HepG2 (cell line): ENCODE data around the gene MIX23. TPM values are rescaled to one million over a fixed set of nuclear protein-coding genes. Genes with fewer than 3 reads are reported as not detected.

Source experiments
- ATAC-seq: fragments of 200-7000 bp; cut with Tn5 transposase; 3 replicates; pipeline ENCODE4 v1.9.1; 2020; ENCODE audit warnings: mild to moderate bottlenecking, moderate library complexity
- BruUV-seq: library from RNA; stranded (reverse); fragments of 400-500 nt; replicated peaks from 2 replicates; lab custom pipeline; 2021; lab: Mats Ljungman, UMichigan
- CTCF ChIA-PET: fragments of 300-600 bp; formaldehyde crosslinking; extraction: SDS; loops from one replicate; lab custom pipeline; 2021; ENCODE audit warnings: low total read pairs, inconsistent platforms, low intra/inter-chr PET ratio; lab: Yijun Ruan, JAX
- POLR2A ChIA-PET: fragments of 350-600 bp; sonication (Branson Sonifier 250); formaldehyde crosslinking; loops from one replicate; lab custom pipeline; 2020; ENCODE audit warnings: antibody characterized with exemption, inconsistent platforms; lab: Yijun Ruan, JAX
- DNase-seq: peaks from one replicate; pipeline ENCODE4 v3.0.0-alpha.2; 2015; ENCODE audit warnings: low spot score
- FAIRE-seq: peaks from 3 replicates; lab custom pipeline; 2011; peaks lifted over from hg19 to GRCh38; lab: Jason Lieb, UNC
- H2AFZ ChIP-seq: one replicate; pipeline ENCODE4 v1.6.1; 2011; ENCODE audit warnings: low read length, inconsistent platforms
- H3K27ac ChIP-seq: fragments of 300-600 bp; 3 replicates; pipeline ENCODE4 v1.8.0; 2011; ENCODE audit warnings: mixed run types, mild to moderate bottlenecking, mixed read lengths, low read length, inconsistent platforms; ENCODE audit not compliant: insufficient read depth; ENCODE audit errors: extremely low read length
- H3K27me3 ChIP-seq, 2 experiments: fragments of 200-600 bp in 1 of 2; 2 replicates in 1 of 2; 3 replicates in 1 of 2; pipeline versions ENCODE4 v1.6.0 to v1.8.0; 2011; ENCODE audit warnings: low read length in 2 of 2, mild to moderate bottlenecking in 2 of 2, moderate library complexity in 2 of 2, inconsistent platforms in 1 of 2; ENCODE audit not compliant: insufficient read depth in 2 of 2, control insufficient read depth in 1 of 2
- H3K36me3 ChIP-seq, 2 experiments: fragments of 200-600 bp in 1 of 2; replicated peaks in 1 of 2; 2 replicates in 1 of 2; 3 replicates in 1 of 2; pipeline versions ENCODE4 v1.5.1 to v1.8.0; 2011; ENCODE audit warnings: low read length in 2 of 2, inconsistent platforms in 1 of 2; ENCODE audit not compliant: insufficient read depth in 2 of 2, control insufficient read depth in 1 of 2
- H3K4me1 ChIP-seq: 2 replicates; pipeline ENCODE4 v1.5.1; 2012; ENCODE audit warnings: low read length, inconsistent platforms; ENCODE audit not compliant: insufficient read depth
- H3K4me2 ChIP-seq: 2 replicates; pipeline ENCODE4 v1.6.0; 2011; ENCODE audit warnings: low read depth, low read length, inconsistent platforms
- H3K4me3 ChIP-seq, 3 experiments: fragments of 200-600 bp in 1 of 3; sonication (generic), shearing (Covaris generic) in 1 of 3; replicated peaks in 1 of 3; 2 replicates each; pipeline ENCODE4 v1.5.1; 2011 to 2016; ENCODE audit warnings: low read length in 3 of 3, inconsistent platforms in 2 of 3, low read depth in 2 of 3, mild to moderate bottlenecking in 2 of 3, control low read depth in 1 of 3, mixed read lengths in 1 of 3; ENCODE audit not compliant: insufficient read depth in 1 of 3
- H3K79me2 ChIP-seq: one replicate; pipeline ENCODE4 v1.6.1; 2011; ENCODE audit warnings: low read length, inconsistent platforms; ENCODE audit not compliant: insufficient read depth
- H3K9ac ChIP-seq: 2 replicates; pipeline ENCODE4 v1.6.0; 2011; ENCODE audit warnings: mild to moderate bottlenecking, low read depth, low read length, inconsistent platforms; ENCODE audit not compliant: insufficient read depth
- H3K9me3 ChIP-seq: 2 replicates; pipeline ENCODE4 v1.5.1; 2012; ENCODE audit warnings: mild to moderate bottlenecking, low read length
- H4K20me1 ChIP-seq: 2 replicates; pipeline ENCODE4 v1.6.0; 2011; ENCODE audit warnings: inconsistent platforms, mild to moderate bottlenecking, low read length, moderate library complexity; ENCODE audit not compliant: insufficient read depth
- ATF1 ChIP-seq: IDR thresholded peaks from 2 replicates; pipeline ENCODE4 v1.6.1; 2016; ENCODE audit warnings: mild to moderate bottlenecking, control low read depth
- CBX5 ChIP-seq: sonication (generic); formaldehyde crosslinking; IDR thresholded peaks from 2 replicates; pipeline ENCODE4 v1.4.0; 2020; ENCODE audit warnings: missing genetic modification reagents, borderline replicate concordance
- FOXJ3 ChIP-seq: sonication (generic); formaldehyde crosslinking; IDR thresholded peaks from 2 replicates; pipeline ENCODE4 v1.4.0; 2020; ENCODE audit warnings: missing genetic modification reagents, mild to moderate bottlenecking, borderline replicate concordance
- POLR2A ChIP-seq, 2 experiments: IDR thresholded peaks; 2 replicates each; pipeline ENCODE4 v1.6.1; 2011; ENCODE audit warnings: low read depth in 2 of 2, low read length in 2 of 2, mild to moderate bottlenecking in 1 of 2, moderate library complexity in 1 of 2; ENCODE audit not compliant: insufficient read depth in 1 of 2
- POLR2G ChIP-seq: fragments of 200-400 bp; formaldehyde crosslinking; IDR thresholded peaks from 2 replicates; pipeline ENCODE4 v1.6.1; 2018; ENCODE audit warnings: mild to moderate bottlenecking, low read depth, low read length, moderate library complexity
- RBM22 ChIP-seq: fragments of 200-400 bp; formaldehyde crosslinking; optimal IDR thresholded peaks from 2 replicates; pipeline ENCODE3; 2017; ENCODE audit warnings: mild to moderate bottlenecking, low read length, moderate library complexity
- TP53 ChIP-seq: sonication (generic); formaldehyde crosslinking; conservative IDR thresholded peaks from 2 replicates; pipeline ENCODE4 v1.4.0; 2020; ENCODE audit warnings: missing genetic modification reagents
- U2AF1 ChIP-seq: fragments of 200-400 bp; formaldehyde crosslinking; optimal IDR thresholded peaks from 2 replicates; pipeline ENCODE3; 2017; ENCODE audit warnings: mild to moderate bottlenecking, low read depth, low read length
- ZBTB21 ChIP-seq: sonication (generic); formaldehyde crosslinking; IDR thresholded peaks from 2 replicates; pipeline ENCODE4 v1.4.0; 2020; ENCODE audit warnings: missing genetic modification reagents
- ZNF274 ChIP-seq: sonication (generic); formaldehyde crosslinking; IDR thresholded peaks from 2 replicates; pipeline ENCODE4 v1.5.1; 2020; ENCODE audit warnings: mild to moderate bottlenecking, missing genetic modification reagents
- ZNF749 ChIP-seq: sonication (generic); formaldehyde crosslinking; IDR thresholded peaks from 2 replicates; pipeline ENCODE4 v1.8.0; 2022; ENCODE audit warnings: mild to moderate bottlenecking, missing genetic modification reagents, moderate library complexity, borderline replicate concordance
- ZNF782 ChIP-seq: sonication (generic); formaldehyde crosslinking; IDR thresholded peaks from 2 replicates; pipeline ENCODE4 v1.4.0; 2020; ENCODE audit warnings: missing genetic modification reagents, mild to moderate bottlenecking, borderline replicate concordance
- WGBS: methylation state at CpG from one replicate; pipeline ENCODE4 v1.1.6; 2017; ENCODE audit warnings: low lambda C conversion rate; 5-methylcytosine and 5-hydroxymethylcytosine counted together
- in situ Hi-C: cut with HindIII; loops from 2 replicates; pipeline ENCODE4 v1.10.0; 2017; ENCODE audit warnings: low pct_unique_long_range_greater_than_20kb; ENCODE audit not compliant: extremely low pct_ligation_motif_present
- intact Hi-C: fragments of 100-400 bp; cut with micrococcal nuclease; formaldehyde crosslinking; loops from one replicate; pipeline ENCODE4 v1.10.0; 2022; ENCODE audit not compliant: unreplicated experiment
- polyA plus RNA-seq, 8 experiments: library from polyadenylated mRNA; depleted of rRNA in 3 of 8; stranded (reverse) in 7 of 8; unstranded in 1 of 8; fragments of >200 nt; fragmentation: Illumina TruSeq in 4 of 8; extraction: Trizol in 4 of 8; gene quantifications; 2 replicates each; pipeline versions ENCODE4 v1.2.1 to v1.2.3, GENCODE V29; 2011 to 2016; ENCODE audit warnings: low read depth in 4 of 8, missing spikeins in 1 of 8, mixed read lengths in 1 of 8; ENCODE audit not compliant: insufficient read depth in 1 of 8
- total RNA-seq, 5 experiments: library from RNA; depleted of rRNA; stranded (reverse); fragments of >200 nt; fragmentation: Illumina TruSeq; extraction: Trizol; gene quantifications; 2 replicates each; pipeline ENCODE4 v1.2.3, GENCODE V29; 2016; ENCODE audit warnings: low read depth in 1 of 5
- TF ChIP-seq, protein P1 (sequence below): IDR thresholded peaks from 2 replicates; pipeline ENCODE4 v1.6.1; 2016; ENCODE audit warnings: missing compliant biosample characterization, missing genetic modification reagents, borderline replicate concordance
- TF ChIP-seq, protein P2 (sequence below): sonication (generic); formaldehyde crosslinking; IDR thresholded peaks from 2 replicates; pipeline ENCODE4 v1.4.0; 2020; ENCODE audit warnings: missing genetic modification reagents; ENCODE audit errors: not compliant biosample characterization
- TF ChIP-seq, protein P3 (sequence below): IDR thresholded peaks from 2 replicates; pipeline ENCODE4 v1.6.1; 2016; ENCODE audit warnings: low read depth, control low read depth
- TF ChIP-seq, protein P4 (sequence below): sonication (generic); formaldehyde crosslinking; IDR thresholded peaks from 2 replicates; pipeline ENCODE4 v1.8.0; 2022; ENCODE audit warnings: mild to moderate bottlenecking, missing genetic modification reagents, moderate library complexity

Gene MIX23
- total and polyA plus RNA-seq, 2 of the 13 experiments (the other 11 are each of a cell fraction or from before 2014, with no cell fraction given), result 20.0 to 152 TPM

DNA sequence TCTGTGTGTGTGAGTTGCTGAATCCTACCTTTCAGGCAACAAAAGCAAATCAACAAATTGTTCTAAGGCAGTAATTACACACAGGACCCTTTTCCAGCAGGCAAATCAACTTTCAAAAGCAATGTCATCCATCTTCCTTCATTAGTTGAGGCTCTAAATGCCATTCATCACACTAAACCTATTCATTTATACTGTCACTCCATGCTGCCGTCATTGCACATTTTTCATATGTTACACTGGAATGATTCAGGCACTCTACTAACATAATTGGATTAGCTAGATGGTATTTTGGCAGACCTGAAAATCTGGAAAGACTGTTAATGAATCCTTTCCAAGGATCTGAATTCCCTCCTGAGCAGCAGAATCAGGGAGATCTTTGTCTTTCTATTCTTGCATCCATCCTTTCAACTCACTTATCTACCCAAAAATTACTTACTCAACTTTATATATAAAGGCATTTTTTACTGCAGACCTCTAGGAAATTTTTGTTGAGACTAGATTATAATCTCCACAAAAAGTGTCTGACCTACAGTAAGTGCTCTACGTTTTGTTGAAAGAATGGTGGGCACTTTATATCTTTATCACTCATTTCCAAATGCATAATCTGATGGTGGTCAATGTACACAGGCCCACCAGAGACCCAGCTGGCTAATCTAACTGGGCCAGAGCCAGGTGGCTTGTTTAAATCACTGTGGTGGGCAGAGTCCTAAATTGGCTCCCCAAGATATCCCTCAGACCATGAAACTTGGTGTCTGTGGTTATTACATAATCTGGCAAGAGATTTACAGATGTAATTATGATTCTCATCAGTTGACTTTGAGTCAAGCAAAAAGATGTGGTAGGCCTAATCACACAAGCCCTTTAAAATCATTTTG is 25.0 kb downstream of the MIX23 start:
- H3K27me3 ChIP-seq, result no peaks in the 10 kb centered on the region
- POLR2A ChIA-PET, result interaction anchor here (0.8 to 1.8 kb wide), 3 partner anchors 26 to 58 kb away, joined by 3 to 6 read pairs (median 5); partner anchors contain the start of genes FAM162A and WDR5B
- in situ Hi-C loops (loop anchor here (5.0 to 10.0 kb wide), 2 partner anchors 46 to 253 kb away; no protein-coding TSS in a partner anchor), intact Hi-C loops (loop anchor here (2.0 kb wide), 1 partner anchor 257 kb away; no protein-coding TSS in a partner anchor)
- no peaks in the 10 kb centered on the region for H3K79me2 ChIP-seq
- DNase-seq, result no peak
- H3K36me3 ChIP-seq, result peaks cover 7 to 19% of the 10 kb centered on the region in 2 experiments; a peak in 4 of 5 replicates
- H3K4me2 ChIP-seq, result no peak overlapping the region
- H3K9ac ChIP-seq, result no peak overlapping the region
- CTCF ChIA-PET, result no interaction called here
- no peak overlapping the region for H3K4me3 ChIP-seq
- H3K9me3 ChIP-seq, result no peaks in the 10 kb centered on the region
- peaks cover 16% of the 10 kb centered on the region for H3K4me1 ChIP-seq
- FAIRE-seq, result no peak
- no peak overlapping the region for H3K27ac ChIP-seq
- 98% methylated on average over 2 of the region's 2 CpGs for WGBS
- TF ChIP-seq, protein P1, sequence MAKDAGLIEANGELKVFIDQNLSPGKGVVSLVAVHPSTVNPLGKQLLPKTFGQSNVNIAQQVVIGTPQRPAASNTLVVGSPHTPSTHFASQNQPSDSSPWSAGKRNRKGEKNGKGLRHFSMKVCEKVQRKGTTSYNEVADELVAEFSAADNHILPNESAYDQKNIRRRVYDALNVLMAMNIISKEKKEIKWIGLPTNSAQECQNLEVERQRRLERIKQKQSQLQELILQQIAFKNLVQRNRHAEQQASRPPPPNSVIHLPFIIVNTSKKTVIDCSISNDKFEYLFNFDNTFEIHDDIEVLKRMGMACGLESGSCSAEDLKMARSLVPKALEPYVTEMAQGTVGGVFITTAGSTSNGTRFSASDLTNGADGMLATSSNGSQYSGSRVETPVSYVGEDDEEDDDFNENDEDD (CRISPR knock-in tag), result no peak
- TF ChIP-seq U2AF1, result no peak
- TF ChIP-seq POLR2A (IDR thresholded peaks at IDR 0.05; ENCODE audit: insufficient read depth in 1 of 2, low read depth in 2 of 2, low read length in 2 of 2), result 0 out of 4 replicates have a peak, but pooled peaks of 1 of the 2 experiments have one; percentile 3
- TF ChIP-seq, protein P2, sequence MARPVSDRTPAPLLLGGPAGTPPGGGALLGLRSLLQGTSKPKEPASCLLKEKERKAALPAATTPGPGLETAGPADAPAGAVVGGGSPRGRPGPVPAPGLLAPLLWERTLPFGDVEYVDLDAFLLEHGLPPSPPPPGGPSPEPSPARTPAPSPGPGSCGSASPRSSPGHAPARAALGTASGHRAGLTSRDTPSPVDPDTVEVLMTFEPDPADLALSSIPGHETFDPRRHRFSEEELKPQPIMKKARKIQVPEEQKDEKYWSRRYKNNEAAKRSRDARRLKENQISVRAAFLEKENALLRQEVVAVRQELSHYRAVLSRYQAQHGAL (CRISPR knock-in tag), result no peak
- TF ChIP-seq RBM22, result peak; percentile 19
- TF ChIP-seq, protein P3, sequence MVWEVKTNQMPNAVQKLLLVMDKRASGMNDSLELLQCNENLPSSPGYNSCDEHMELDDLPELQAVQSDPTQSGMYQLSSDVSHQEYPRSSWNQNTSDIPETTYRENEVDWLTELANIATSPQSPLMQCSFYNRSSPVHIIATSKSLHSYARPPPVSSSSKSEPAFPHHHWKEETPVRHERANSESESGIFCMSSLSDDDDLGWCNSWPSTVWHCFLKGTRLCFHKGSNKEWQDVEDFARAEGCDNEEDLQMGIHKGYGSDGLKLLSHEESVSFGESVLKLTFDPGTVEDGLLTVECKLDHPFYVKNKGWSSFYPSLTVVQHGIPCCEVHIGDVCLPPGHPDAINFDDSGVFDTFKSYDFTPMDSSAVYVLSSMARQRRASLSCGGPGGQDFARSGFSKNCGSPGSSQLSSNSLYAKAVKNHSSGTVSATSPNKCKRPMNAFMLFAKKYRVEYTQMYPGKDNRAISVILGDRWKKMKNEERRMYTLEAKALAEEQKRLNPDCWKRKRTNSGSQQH (CRISPR knock-in tag), result no peak
- no peak; the same call in 1 of the 2 replicates for TF ChIP-seq POLR2G
- no peak for TF ChIP-seq ZNF274 (CRISPR knock-in tag)
- no peak for TF ChIP-seq FOXJ3 (CRISPR knock-in tag)
- TF ChIP-seq CBX5 (CRISPR knock-in tag), result no peak
- TF ChIP-seq, protein P4, sequence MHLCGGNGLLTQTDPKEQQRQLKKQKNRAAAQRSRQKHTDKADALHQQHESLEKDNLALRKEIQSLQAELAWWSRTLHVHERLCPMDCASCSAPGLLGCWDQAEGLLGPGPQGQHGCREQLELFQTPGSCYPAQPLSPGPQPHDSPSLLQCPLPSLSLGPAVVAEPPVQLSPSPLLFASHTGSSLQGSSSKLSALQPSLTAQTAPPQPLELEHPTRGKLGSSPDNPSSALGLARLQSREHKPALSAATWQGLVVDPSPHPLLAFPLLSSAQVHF (CRISPR knock-in tag), result no peak
- no peak for TF ChIP-seq ZNF782
- TF ChIP-seq ZBTB21 (CRISPR knock-in tag), result no peak
- TF ChIP-seq TP53 (CRISPR knock-in tag), result no peak
- no peak for TF ChIP-seq ZNF749
- no peak for TF ChIP-seq ATF1 (CRISPR knock-in tag)
- BruUV-seq, result TSS peak; percentile 21
- ATAC-seq, result no peak
- no peak overlapping the region for H2AFZ ChIP-seq
- no peaks in the 10 kb centered on the region for H4K20me1 ChIP-seq
